IPS-20b (cell line): ENCODE measurements around the gene SHISA9.

Experiments used
- H3K27ac ChIP-seq: one replicate; pipeline ENCODE4 v1.5.1; 2013; ENCODE audit warnings: low read length
- H3K27me3 ChIP-seq: 2 replicates; pipeline ENCODE4 v1.6.1; 2013; ENCODE audit warnings: mild to moderate bottlenecking, low read length, inconsistent platforms; ENCODE audit not compliant: insufficient read depth
- H3K36me3 ChIP-seq: 2 replicates; pipeline ENCODE4 v1.6.1; 2013; ENCODE audit warnings: low read depth, mild to moderate bottlenecking, inconsistent platforms, low read length, moderate library complexity; ENCODE audit not compliant: insufficient read depth
- H3K4me1 ChIP-seq: 2 replicates; pipeline ENCODE4 v1.6.1; 2013; ENCODE audit warnings: mild to moderate bottlenecking, control low read depth, inconsistent platforms, low read length, moderate library complexity; ENCODE audit not compliant: insufficient read depth
- H3K4me3 ChIP-seq: 2 replicates; pipeline ENCODE4 v1.5.1; 2013; ENCODE audit warnings: mild to moderate bottlenecking, low read length, inconsistent platforms
- H3K9ac ChIP-seq: 2 replicates; pipeline ENCODE4 v1.6.1; 2013; ENCODE audit warnings: low read depth, mild to moderate bottlenecking, inconsistent platforms, low read length, moderate library complexity
- H3K9me3 ChIP-seq: 2 replicates; pipeline ENCODE4 v1.6.1; 2013; ENCODE audit warnings: mild to moderate bottlenecking, low read depth, low read length, inconsistent platforms; ENCODE audit not compliant: insufficient read depth

Gene SHISA9

DNA sequence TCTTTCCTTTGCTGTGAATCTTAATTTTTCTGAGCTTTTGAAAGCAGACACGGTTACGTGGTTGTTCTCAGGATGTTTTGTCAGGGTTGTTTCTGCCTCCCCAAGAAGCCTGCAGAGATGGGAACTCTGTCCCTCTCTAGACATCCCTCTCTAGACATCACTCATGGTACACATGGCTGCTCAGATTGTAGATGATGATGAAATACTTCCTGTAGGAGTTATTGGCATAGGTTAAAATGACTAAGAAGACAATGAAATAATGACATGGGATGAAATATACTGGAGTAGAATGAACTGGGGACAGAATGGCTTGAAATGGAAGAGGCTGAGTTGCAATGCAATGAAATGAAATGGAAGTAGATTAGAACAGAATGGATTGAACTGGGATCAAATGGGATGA is 253.4 kb downstream of the SHISA9 start:
- Histone ChIP-seq H3K27ac (no peak overlapping the region), H3K27me3 (no peaks in the 10 kb centered on the region), H3K36me3 (no peaks in the 10 kb centered on the region), H3K4me3 (no peak overlapping the region), H3K9ac (no peak overlapping the region), H3K4me1 (peaks cover 46% of the 10 kb centered on the region), H3K9me3 (no peaks in the 10 kb centered on the region)

DNA sequence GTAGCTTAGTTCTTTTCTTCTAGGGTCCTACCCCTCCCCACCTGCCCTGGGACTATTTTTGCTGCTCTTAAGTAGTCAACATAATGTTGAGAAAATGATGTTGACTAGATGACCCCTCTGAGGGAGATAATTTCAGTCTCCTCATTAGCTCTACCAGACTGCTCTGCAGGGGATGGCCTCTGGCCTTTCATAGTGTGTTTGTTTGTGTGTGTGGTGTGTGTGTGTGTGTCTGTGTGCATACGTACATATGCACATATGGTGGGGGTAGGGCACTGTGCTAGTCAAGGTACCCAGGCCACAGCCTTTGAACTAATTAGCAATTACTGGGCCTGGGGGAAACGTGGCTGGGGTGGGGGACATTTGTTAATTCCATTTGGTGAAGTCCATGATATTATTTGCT is 254.0 kb downstream of the SHISA9 start:
- H3K4me1 ChIP-seq, result peaks cover 42% of the 10 kb centered on the region
- no peaks in the 10 kb centered on the region for H3K9me3 ChIP-seq
- H3K27me3 ChIP-seq, result no peaks in the 10 kb centered on the region
- no peak overlapping the region for H3K27ac ChIP-seq
- no peaks in the 10 kb centered on the region for H3K36me3 ChIP-seq
- no peak overlapping the region for H3K9ac ChIP-seq
- no peak overlapping the region for H3K4me3 ChIP-seq

DNA sequence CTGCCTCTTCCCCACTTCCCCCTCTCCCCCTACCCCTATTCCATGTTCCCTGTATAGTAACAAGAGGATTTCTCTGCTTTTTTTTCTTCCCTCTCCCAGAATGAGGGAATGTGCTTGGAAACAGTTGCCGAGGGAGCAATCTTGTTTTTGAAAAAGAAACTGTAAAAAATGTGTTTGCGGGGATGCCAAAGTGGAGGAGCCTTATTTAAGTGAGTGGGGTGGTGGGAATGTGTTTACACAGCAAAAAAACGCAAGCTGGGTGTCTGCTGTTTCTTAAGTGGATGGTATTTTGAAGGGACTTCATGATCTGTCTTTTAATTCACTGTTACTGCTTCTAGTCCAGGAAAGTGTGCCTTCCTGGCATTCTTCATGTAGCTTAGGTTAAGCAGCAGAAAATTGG is 254.4 kb downstream of the SHISA9 start:
- no peaks in the 10 kb centered on the region for H3K9me3 ChIP-seq

DNA sequence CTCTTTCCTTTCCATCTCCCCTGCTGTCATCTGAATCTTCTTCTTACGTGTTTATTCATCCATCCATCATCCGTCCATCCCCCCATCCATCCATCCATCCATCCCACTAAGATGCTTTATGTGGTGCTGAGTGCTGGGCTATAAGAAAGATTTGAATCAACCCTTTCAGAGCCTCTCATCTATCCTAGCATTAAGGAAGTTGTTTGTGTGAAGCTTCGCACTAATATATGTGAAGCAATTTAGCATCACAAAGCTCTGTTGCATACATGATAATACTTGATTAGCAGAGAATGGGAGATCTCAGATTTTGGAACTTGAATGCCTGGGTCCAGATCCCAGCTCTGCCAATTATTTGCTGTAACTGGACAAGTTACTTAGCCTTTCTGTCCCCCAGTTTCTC is 255.7 kb downstream of the SHISA9 start:
- no peaks in the 10 kb centered on the region for H3K27me3 ChIP-seq
- H3K36me3 ChIP-seq, result no peaks in the 10 kb centered on the region
- peak overlapping the region; percentile 7 for H3K27ac ChIP-seq
- no peak overlapping the region; the same call in 1 of the 2 replicates for H3K9ac ChIP-seq
- H3K4me3 ChIP-seq, result peak overlapping the region; percentile 15; the same call in 1 of the 2 replicates
- peaks cover 52% of the 10 kb centered on the region for H3K4me1 ChIP-seq
- no peaks in the 10 kb centered on the region for H3K9me3 ChIP-seq

More for the DNA sequence above, 254.4 kb downstream of the SHISA9 start:
- H3K4me3 ChIP-seq, result no peak overlapping the region
- H3K4me1 ChIP-seq, result peaks cover 39% of the 10 kb centered on the region
- H3K36me3 ChIP-seq, result no peaks in the 10 kb centered on the region
- H3K27me3 ChIP-seq, result no peaks in the 10 kb centered on the region
- no peak overlapping the region for H3K27ac ChIP-seq
- no peak overlapping the region for H3K9ac ChIP-seq

DNA sequence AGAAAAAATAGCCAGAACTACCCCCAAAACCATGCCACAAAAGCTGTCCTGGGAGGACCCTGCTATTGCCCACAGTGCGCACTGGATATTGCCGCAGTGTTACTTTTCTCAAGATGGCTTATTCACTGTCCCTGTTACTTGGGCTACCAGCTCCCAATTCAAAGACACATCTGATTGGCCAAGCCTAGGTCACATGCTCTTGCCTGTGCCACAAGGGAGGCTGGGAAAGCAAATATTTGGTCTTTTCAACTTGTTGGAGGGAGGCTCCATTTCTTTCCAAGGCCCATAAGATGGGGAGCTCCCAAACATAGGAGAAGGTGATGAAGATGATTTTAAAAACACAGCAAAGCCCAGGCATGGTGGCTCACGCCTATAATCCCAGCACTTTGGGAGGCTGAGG is 257.0 kb downstream of the SHISA9 start:
- Histone ChIP-seq H3K27me3 (no peaks in the 10 kb centered on the region), H3K27ac (no peak overlapping the region)

DNA sequence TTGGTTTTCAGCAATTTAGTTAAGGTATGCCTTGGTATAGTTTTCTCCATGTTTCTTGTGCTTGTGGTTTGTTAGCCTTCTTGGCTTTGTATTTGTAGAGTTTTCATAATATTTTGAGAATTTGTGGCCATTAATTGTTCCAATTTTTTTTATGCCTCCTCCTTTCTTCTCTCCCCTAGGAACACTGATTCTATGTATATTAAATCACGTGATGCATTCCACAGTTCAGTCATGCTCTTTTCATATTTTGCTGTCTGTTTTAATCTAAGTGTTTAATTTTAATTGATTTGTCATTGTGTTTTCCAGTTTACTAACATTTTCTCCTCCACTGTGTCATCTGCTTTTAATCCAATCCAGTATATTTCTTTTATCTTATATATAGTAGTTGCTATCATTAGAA is 263.6 kb downstream of the SHISA9 start:
- H3K4me3 ChIP-seq, result no peak overlapping the region
- H3K36me3 ChIP-seq, result no peaks in the 10 kb centered on the region
- H3K9ac ChIP-seq, result no peak overlapping the region
- H3K27ac ChIP-seq, result no peak overlapping the region
- H3K9me3 ChIP-seq, result no peaks in the 10 kb centered on the region
- no peaks in the 10 kb centered on the region for H3K27me3 ChIP-seq
- H3K4me1 ChIP-seq, result peaks cover 23% of the 10 kb centered on the region; the same call in 1 of the 2 replicates

More for the DNA sequence above, 257.0 kb downstream of the SHISA9 start:
- Histone ChIP-seq H3K36me3 (no peaks in the 10 kb centered on the region), H3K4me3 (no peak overlapping the region), H3K4me1 (peaks cover 51% of the 10 kb centered on the region), H3K9me3 (no peaks in the 10 kb centered on the region), H3K9ac (no peak overlapping the region)

DNA sequence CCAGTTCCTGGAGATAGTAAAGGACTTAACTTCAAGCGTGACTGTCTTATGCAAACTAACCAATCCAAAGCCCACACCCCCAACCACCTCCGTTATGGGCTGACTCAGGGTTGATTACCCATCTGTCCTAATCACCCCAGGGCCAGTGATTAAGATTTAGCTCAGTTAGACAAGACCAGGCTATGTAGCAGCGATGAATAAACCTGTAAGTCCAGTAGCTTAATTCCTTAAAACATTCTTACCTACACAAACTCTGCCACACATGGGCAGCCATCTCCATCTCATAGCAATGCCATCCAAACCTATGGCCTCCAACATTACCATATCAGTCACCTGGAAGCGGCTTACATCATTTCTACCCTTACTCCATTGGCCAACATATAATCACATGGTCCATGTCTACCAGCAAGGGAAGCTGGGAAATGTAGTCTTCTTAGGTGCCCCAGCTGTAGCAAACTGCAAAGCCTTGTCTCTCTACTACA is 266.7 kb downstream of the SHISA9 start:
- no peaks in the 10 kb centered on the region for H3K27me3 ChIP-seq
- H3K4me3 ChIP-seq, result no peak overlapping the region
- no peaks in the 10 kb centered on the region for H3K9me3 ChIP-seq
- H3K4me1 ChIP-seq, result peaks cover 9% of the 10 kb centered on the region; the same call in 1 of the 2 replicates
- no peaks in the 10 kb centered on the region for H3K36me3 ChIP-seq
- no peak overlapping the region for H3K27ac ChIP-seq
- H3K9ac ChIP-seq, result no peak overlapping the region

DNA sequence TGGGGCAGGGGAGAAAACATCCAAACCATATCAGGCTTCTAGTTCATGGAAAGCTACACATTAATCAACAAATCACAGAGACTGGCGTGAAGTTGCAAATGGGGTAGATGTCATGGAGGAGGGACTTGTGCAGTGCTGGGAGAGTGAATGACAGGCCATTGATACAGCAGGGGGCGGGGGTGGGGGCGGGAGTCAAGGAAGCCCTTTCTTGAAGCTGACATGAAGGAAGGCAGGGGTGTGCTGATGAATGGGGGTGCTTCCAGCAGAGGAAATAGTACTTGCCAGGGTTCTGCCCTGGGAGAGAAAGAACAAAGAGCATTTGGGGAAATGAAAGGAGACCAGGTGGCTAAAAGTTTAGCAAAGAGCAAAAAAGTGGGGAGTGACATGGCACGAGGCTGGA is 269.9 kb downstream of the SHISA9 start:
- H3K4me3 ChIP-seq, result no peak overlapping the region; the same call in 1 of the 2 replicates
- no peak overlapping the region for H3K27ac ChIP-seq

DNA sequence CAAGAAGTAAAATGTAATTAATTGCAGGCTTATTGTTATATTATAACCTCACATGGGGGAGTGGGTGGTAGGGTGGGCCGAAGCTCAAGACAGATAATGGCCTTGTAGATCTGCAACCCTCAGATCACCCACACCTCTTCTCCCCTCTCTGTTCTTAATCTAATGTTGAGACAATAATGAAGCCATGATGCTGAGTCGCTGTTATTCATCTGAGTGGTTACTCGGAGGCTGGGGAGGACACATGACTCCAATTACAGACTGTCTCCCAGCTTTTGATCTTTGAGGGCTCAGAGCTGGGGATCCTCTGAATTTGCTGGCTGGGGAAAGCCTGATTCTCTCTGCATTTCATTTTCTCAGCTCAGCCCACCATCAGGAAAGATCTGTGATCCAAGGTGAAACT is 275.3 kb downstream of the SHISA9 start:
- Histone ChIP-seq H3K9ac (peak overlapping the region; percentile 3; the same call in 1 of the 2 replicates), H3K9me3 (no peaks in the 10 kb centered on the region), H3K4me1 (peaks cover 9% of the 10 kb centered on the region; the same call in 1 of the 2 replicates), H3K27ac (no peak overlapping the region), H3K36me3 (no peaks in the 10 kb centered on the region), H3K27me3 (no peaks in the 10 kb centered on the region), H3K4me3 (no peak overlapping the region)

More for the DNA sequence above, 269.9 kb downstream of the SHISA9 start:
- H3K9ac ChIP-seq, result no peak overlapping the region
- no peaks in the 10 kb centered on the region for H3K36me3 ChIP-seq
- H3K27me3 ChIP-seq, result no peaks in the 10 kb centered on the region
- H3K4me1 ChIP-seq, result peaks cover 9% of the 10 kb centered on the region; the same call in 1 of the 2 replicates
- H3K9me3 ChIP-seq, result no peaks in the 10 kb centered on the region

DNA sequence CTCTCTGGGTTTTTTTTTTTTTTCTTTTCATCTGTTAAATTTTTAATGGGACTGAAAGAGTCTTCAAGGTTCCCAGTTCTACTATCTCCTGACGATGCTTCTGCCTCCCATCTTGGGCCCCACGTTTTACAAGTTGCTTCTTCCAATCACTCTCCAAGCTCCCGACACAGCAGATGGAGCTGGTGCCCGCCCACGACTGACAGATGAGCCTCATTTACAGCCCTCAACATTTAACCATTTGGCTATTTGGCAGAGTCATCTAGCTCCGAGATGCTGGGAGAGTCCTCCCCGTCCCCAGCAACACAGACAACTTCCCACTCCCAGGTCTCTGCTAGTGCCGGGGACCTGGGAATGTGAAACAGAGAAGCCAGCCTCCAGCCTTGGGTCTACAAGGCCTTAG is 276.9 kb downstream of the SHISA9 start:
- H3K27me3 ChIP-seq, result no peaks in the 10 kb centered on the region

DNA sequence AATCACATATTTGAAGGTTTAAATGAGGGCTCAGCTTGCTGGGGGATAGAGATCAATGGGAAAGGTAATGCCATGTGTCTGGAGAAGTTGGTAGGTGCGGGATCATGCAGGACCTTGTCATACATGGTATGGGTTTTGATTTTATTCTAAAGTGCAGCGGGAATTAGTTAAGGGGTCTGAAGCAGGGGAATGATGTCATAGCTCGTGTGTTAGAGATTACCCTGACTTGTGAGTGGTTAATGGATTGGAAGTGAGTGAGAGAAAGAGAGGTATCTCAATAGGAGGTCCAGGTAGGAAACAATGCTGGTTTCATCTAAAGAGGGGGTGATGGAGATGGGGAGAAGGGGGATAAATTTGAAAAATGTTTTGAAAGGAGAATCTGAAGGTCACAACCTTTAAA is 280.0 kb downstream of the SHISA9 start:
- H3K9ac ChIP-seq, result no peak overlapping the region
- peaks cover 11% of the 10 kb centered on the region; the same call in 1 of the 2 replicates for H3K4me1 ChIP-seq
- no peak overlapping the region for H3K4me3 ChIP-seq
- H3K36me3 ChIP-seq, result no peaks in the 10 kb centered on the region
- no peaks in the 10 kb centered on the region for H3K27me3 ChIP-seq
- H3K9me3 ChIP-seq, result no peaks in the 10 kb centered on the region
- H3K27ac ChIP-seq, result no peak overlapping the region

More for the DNA sequence above, 276.9 kb downstream of the SHISA9 start:
- no peaks in the 10 kb centered on the region for H3K36me3 ChIP-seq
- no peak overlapping the region for H3K27ac ChIP-seq
- H3K4me3 ChIP-seq, result no peak overlapping the region
- no peak overlapping the region for H3K9ac ChIP-seq
- peaks cover 9% of the 10 kb centered on the region; the same call in 1 of the 2 replicates for H3K4me1 ChIP-seq
- H3K9me3 ChIP-seq, result no peaks in the 10 kb centered on the region

DNA sequence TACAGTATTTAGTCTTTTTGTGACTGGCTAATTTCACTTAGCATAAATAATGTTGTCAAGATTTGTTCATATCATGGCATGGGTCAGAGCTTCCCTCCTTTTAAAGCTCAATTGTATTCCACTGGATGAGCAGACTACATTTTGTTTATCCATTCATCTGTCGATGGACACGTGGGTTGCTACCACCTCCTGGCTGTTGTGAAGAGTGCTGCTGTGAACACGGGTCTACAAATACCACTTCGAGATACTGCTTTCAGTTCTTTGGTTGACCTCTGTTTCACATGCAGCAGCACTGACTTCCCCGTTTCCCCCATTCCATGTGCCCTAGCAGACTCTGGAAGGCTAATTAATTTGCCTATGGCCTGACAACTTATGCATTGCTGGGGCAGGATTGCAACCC is 285.4 kb downstream of the SHISA9 start:
- peaks cover 3% of the 10 kb centered on the region; the same call in 1 of the 2 replicates for H3K4me1 ChIP-seq
- H3K9ac ChIP-seq, result no peak overlapping the region
- no peak overlapping the region for H3K27ac ChIP-seq
- no peaks in the 10 kb centered on the region for H3K36me3 ChIP-seq
- no peak overlapping the region for H3K4me3 ChIP-seq
- H3K9me3 ChIP-seq, result no peaks in the 10 kb centered on the region
- H3K27me3 ChIP-seq, result no peaks in the 10 kb centered on the region
